ENCODE results near the gene HS2ST1.

The HS2ST1 gene

GRCh38 chr1:87113313-87113712, 198.9 kb downstream of the HS2ST1 start:
- DNase-seq (ENCODE audit: low read depth), result no peak

- DNase-seq (ENCODE audit: low read depth), result no peak
Measured at GRCh38 chr1:87115317-87115890, 201.0 kb downstream of the HS2ST1 start.

GRCh38 chr1:87115891-87116290, 201.5 kb downstream of the HS2ST1 start:
- no peak for DNase-seq (ENCODE audit: low read depth)

- DNase-seq (ENCODE audit: low read depth), result no peak
Measured at GRCh38 chr1:87117761-87118368, 203.4 kb downstream of the HS2ST1 start.

- no peak for DNase-seq (ENCODE audit: low read depth)
Measured at GRCh38 chr1:87119541-87120140, 205.2 kb downstream of the HS2ST1 start.

- DNase-seq (ENCODE audit: low read depth), result no peak
Measured at GRCh38 chr1:87120779-87121178, 206.3 kb downstream of the HS2ST1 start.

- no peak for DNase-seq (ENCODE audit: low read depth)
Measured at GRCh38 chr1:87121711-87122163, 207.3 kb downstream of the HS2ST1 start.

GRCh38 chr1:87122243-87122642, 207.8 kb downstream of the HS2ST1 start:
- no peak for DNase-seq (ENCODE audit: low read depth)

- DNase-seq (ENCODE audit: low read depth), result no peak
Measured at GRCh38 chr1:87123610-87124009, 209.2 kb downstream of the HS2ST1 start.

- no peak for DNase-seq (ENCODE audit: low read depth)
Measured at GRCh38 chr1:87126886-87127505, 212.6 kb downstream of the HS2ST1 start.

- DNase-seq (ENCODE audit: low read depth), result no peak
Measured at GRCh38 chr1:87127581-87127980, 213.1 kb downstream of the HS2ST1 start.

GRCh38 chr1:87129038-87129437, 214.6 kb downstream of the HS2ST1 start:
- DNase-seq (ENCODE audit: low read depth), result no peak

- no peak for DNase-seq (ENCODE audit: low read depth)
Measured at GRCh38 chr1:87129606-87130005, 215.2 kb downstream of the HS2ST1 start.

- DNase-seq (ENCODE audit: low read depth), result no peak
Measured at GRCh38 chr1:87130438-87130837, 216.0 kb downstream of the HS2ST1 start.

GRCh38 chr1:87131809-87132283, 217.4 kb downstream of the HS2ST1 start:
- peak; percentile 68 for DNase-seq (ENCODE audit: low read depth)

GRCh38 chr1:87132284-87132870, 217.9 kb downstream of the HS2ST1 start:
- DNase-seq (ENCODE audit: low read depth), result no peak

- no peak for DNase-seq (ENCODE audit: low read depth)
Measured at GRCh38 chr1:87134061-87134460, 219.6 kb downstream of the HS2ST1 start.

- DNase-seq (ENCODE audit: low read depth), result no peak
Measured at GRCh38 chr1:87134625-87135328, 220.3 kb downstream of the HS2ST1 start.

GRCh38 chr1:87135329-87135712, 220.9 kb downstream of the HS2ST1 start:
- no peak for DNase-seq (ENCODE audit: low read depth)

GRCh38 chr1:87136607-87137341, 222.3 kb downstream of the HS2ST1 start:
- no peak for DNase-seq (ENCODE audit: low read depth)

GRCh38 chr1:87137342-87137739, 222.9 kb downstream of the HS2ST1 start:
- no peak for DNase-seq (ENCODE audit: low read depth)

All from activated T-cell treated with anti-CD3 and anti-CD28 coated beads for 24 hours (primary cell).